Loucy (cell line): ENCODE results near the gene ARHGEF25.

ENCODE experiments used
- EZH2phosphoT487 ChIP-seq: fragments of 200-600 bp; IDR thresholded peaks from 2 replicates; pipeline ENCODE4 v1.6.1; 2018; ENCODE audit warnings: antibody characterized with exemption, mild to moderate bottlenecking, moderate library complexity, borderline replicate concordance
- TF ChIP-seq, protein P1 (sequence below): fragments of 200-600 bp; sonication (generic); conservative IDR thresholded peaks from 2 replicates; pipeline ENCODE4 v1.5.1; 2014; ENCODE audit warnings: mild to moderate bottlenecking, antibody characterized with exemption, low read length

DNA sequence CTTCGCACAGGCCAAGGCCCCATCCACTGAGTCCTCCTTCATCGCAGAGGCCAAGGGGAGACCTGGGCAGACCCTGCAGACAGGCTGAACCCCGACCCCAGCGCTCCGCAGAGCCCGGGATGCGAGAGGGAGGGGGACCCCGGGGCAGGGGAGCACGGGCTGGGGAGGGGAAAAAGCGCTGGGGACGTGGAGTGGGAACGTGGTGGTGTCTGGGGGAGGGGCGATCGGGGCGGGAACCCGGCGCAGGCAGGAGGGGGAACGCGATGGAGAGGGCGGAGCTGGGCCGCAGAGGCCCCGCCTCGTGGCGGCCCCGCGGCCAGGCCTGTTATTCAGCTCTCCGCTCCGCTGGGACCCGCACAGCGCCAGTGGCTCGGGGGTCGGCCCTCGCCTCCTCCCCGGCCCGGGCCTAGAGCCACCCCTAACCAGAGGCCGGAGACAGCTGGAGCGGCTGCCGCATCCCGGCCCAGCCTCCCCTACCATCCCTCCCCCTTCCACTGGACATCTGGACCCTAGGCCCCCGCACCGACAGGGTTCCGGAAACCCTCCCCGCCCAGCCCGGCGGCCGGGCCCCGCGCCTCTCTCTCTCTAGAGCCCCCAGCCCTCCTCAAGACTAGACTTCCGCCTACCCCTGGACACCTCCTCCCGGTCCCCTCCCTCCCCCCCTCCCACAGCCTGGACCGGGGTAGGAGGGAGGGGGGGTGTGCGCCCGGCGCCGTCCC is at the start of gene ARHGEF25:
- TF ChIP-seq, protein P1, sequence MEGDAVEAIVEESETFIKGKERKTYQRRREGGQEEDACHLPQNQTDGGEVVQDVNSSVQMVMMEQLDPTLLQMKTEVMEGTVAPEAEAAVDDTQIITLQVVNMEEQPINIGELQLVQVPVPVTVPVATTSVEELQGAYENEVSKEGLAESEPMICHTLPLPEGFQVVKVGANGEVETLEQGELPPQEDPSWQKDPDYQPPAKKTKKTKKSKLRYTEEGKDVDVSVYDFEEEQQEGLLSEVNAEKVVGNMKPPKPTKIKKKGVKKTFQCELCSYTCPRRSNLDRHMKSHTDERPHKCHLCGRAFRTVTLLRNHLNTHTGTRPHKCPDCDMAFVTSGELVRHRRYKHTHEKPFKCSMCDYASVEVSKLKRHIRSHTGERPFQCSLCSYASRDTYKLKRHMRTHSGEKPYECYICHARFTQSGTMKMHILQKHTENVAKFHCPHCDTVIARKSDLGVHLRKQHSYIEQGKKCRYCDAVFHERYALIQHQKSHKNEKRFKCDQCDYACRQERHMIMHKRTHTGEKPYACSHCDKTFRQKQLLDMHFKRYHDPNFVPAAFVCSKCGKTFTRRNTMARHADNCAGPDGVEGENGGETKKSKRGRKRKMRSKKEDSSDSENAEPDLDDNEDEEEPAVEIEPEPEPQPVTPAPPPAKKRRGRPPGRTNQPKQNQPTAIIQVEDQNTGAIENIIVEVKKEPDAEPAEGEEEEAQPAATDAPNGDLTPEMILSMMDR = no peak
- no peak for TF ChIP-seq EZH2phosphoT487
